ENCODE data around the gene SLC29A1.

DNA sequence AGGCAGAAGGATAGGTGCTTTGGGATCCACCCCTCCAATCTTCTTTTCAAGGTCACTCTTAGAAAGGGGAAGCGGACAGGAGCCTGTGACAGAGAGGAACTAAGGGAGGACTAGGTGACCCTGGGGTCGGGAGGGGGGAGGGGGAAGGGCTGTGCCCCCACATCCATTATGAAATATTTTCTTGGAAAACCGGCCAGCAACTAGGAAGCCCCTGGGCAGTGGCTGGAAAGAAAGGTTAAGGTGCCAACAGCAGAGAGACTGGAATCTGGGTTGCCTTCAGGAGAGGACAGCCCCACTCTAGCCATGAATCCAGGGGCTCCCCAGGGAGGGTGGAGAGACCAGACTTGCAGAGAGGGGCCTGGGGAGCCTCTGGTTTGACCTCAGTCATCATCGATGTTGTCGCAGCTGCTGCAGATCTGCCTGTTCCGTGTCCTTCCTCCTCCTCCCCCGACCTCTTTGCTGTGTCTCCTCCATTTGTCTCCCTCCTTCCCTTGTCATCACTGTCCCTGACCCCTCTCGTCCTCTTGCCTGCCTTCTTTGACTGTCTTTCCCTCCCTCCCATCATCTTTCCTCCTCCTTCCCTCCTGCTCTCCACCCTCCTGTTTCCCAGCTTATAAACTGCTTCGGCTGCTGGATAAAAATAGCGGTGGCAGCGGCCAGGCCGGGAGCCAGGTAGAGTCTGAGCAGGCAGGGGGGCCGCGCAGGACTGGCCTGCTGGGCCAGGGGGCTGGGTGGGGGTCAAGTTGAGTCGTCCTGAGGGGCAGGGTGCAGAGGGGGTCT lies 3.2 kb downstream of the SLC29A1 start:
- TF ChIP-seq, protein P1, sequence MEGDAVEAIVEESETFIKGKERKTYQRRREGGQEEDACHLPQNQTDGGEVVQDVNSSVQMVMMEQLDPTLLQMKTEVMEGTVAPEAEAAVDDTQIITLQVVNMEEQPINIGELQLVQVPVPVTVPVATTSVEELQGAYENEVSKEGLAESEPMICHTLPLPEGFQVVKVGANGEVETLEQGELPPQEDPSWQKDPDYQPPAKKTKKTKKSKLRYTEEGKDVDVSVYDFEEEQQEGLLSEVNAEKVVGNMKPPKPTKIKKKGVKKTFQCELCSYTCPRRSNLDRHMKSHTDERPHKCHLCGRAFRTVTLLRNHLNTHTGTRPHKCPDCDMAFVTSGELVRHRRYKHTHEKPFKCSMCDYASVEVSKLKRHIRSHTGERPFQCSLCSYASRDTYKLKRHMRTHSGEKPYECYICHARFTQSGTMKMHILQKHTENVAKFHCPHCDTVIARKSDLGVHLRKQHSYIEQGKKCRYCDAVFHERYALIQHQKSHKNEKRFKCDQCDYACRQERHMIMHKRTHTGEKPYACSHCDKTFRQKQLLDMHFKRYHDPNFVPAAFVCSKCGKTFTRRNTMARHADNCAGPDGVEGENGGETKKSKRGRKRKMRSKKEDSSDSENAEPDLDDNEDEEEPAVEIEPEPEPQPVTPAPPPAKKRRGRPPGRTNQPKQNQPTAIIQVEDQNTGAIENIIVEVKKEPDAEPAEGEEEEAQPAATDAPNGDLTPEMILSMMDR (IDR thresholded peaks at IDR 0.05): no peak
- TF ChIP-seq POLR2A (IDR thresholded peaks at IDR 0.05; ENCODE audit: low read length): no peak
- no peak for TF ChIP-seq RFX5 (IDR thresholded peaks at IDR 0.05)
